Parathyroid adenoma (tissue), 2 donors: ENCODE measurements around the gene PABPN1L.

Experiments
- H2AFZ ChIP-seq: fragments of 300-600 bp; sonication (generic); one replicate; pipeline ENCODE4 v1.7.0; 2017; ENCODE audit warnings: antibody characterized with exemption, mild to moderate bottlenecking
- H3K27ac ChIP-seq: fragments of 300-600 bp; sonication (generic); one replicate; pipeline ENCODE4 v1.7.0; 2017
- H3K27me3 ChIP-seq: fragments of 300-600 bp; sonication (generic); one replicate; pipeline ENCODE4 v1.7.0; 2017; ENCODE audit warnings: low read length; ENCODE audit not compliant: control insufficient read depth, insufficient read depth
- H3K36me3 ChIP-seq: fragments of 300-600 bp; sonication (generic); one replicate; pipeline ENCODE4 v1.7.0; 2017; ENCODE audit warnings: low read length; ENCODE audit not compliant: control insufficient read depth, insufficient read depth
- H3K4me1 ChIP-seq: fragments of 300-600 bp; sonication (generic); one replicate; pipeline ENCODE4 v1.7.0; 2017; ENCODE audit warnings: control low read depth
- H3K4me2 ChIP-seq: fragments of 300-600 bp; sonication (generic); one replicate; pipeline ENCODE4 v1.7.0; 2017; ENCODE audit warnings: low read length
- H3K4me3 ChIP-seq: fragments of 300-600 bp; sonication (generic); one replicate; pipeline ENCODE4 v1.7.0; 2017; ENCODE audit warnings: low read depth, low read length
- H3K79me2 ChIP-seq: fragments of 300-600 bp; sonication (generic); one replicate; pipeline ENCODE4 v1.7.0; 2017; ENCODE audit warnings: control low read depth
- H3K9ac ChIP-seq: fragments of 300-600 bp; sonication (generic); one replicate; pipeline ENCODE4 v1.7.0; 2017; ENCODE audit warnings: mild to moderate bottlenecking
- H3K9me3 ChIP-seq: fragments of 300-600 bp; sonication (generic); one replicate; pipeline ENCODE4 v1.7.0; 2017; ENCODE audit warnings: low read length; ENCODE audit not compliant: control insufficient read depth
- CTCF ChIP-seq: fragments of 300-600 bp; sonication (generic); IDR thresholded peaks from one replicate; pipeline ENCODE4 v1.7.0; 2017; ENCODE audit warnings: antibody characterized with exemption, mild to moderate bottlenecking
- donor health status: primary hyperparathyroidism.

The PABPN1L gene

GRCh38 chr16:88875703-88876234 is 9.3 kb upstream of the PABPN1L start:
- Histone ChIP-seq H3K9ac (no peak overlapping the region), H3K79me2 (no peaks in the 10 kb centered on the region), H3K9me3 (no peaks in the 10 kb centered on the region), H3K27ac (no peak overlapping the region), H3K4me1 (no peaks in the 10 kb centered on the region), H3K27me3 (no peaks in the 10 kb centered on the region), H3K4me2 (no peak overlapping the region), H3K4me3 (no peak overlapping the region), H3K36me3 (no peaks in the 10 kb centered on the region), H2AFZ (no peak overlapping the region)
- no peak for TF ChIP-seq CTCF

DNA sequence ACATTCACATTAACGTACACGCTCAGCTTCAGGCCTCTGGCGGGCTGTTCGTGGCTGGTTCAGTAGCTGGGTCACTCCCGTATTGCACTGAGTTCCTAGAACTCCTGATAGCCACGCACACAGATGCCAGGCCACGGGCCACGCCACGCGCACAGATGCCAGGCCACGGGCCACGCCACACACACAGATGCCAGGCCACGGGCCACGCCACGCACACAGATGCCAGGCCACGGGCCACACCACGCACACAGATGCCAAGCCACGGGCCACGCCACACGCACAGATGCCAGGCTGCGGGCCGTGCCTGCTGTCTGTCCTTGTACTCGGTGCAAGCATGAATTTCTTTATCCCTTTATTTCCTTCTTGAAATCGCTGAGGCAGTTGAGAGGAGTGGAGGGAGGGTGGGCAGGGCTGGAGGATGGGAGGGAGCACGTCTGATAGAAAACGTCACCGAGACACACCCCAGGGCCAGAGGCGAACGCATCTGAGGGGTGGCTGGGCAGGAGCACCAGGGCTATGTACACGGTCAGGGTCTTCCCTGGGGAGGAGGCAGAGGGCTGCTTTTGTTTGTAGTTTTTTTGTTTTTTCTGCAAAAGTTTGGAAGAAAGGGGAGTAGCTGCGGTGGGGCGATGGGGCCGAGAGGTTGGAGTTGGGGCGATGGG is 8.6 kb upstream of the PABPN1L start:
- no peaks in the 10 kb centered on the region for H3K9me3 ChIP-seq

DNA sequence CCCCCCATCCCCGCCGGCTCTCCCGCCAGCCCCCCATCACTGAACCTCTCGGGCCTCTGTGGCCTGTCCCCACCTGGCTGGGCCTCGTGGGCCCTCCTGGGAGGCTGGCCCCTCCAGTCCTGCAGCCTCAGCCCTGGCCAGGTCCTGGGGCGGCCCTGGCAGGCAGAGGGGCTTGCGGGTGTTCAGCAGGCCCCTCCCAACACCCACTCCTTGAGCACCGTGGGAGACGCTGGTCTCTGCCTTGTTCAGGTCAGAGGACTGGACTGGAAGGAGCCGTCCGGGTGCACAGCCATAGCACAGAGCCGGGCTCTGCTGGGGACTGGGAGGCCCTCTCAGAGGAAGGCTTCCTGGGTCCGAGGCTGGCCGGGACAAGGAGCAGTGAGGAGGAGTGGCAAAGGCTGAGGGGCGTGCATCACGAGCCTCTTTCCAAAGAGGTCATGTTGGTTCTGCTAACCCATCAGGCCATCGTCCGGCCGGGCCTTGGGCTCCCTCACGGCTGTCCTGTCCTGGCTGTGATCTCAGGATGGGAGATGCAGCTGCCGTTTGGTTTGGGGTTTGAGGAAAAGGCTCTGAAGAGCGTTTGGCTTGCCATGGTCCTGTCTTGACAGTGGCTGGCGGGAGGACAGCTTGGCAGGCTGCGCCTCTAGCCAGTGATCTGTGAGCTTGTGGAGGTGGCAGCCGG is 6.3 kb upstream of the PABPN1L start:
- H2AFZ ChIP-seq = no peak overlapping the region
- H3K27ac ChIP-seq = no peak overlapping the region
- no peaks in the 10 kb centered on the region for H3K4me1 ChIP-seq
- no peak overlapping the region for H3K9ac ChIP-seq
- H3K4me3 ChIP-seq = no peak overlapping the region
- H3K9me3 ChIP-seq = no peaks in the 10 kb centered on the region
- no peaks in the 10 kb centered on the region for H3K79me2 ChIP-seq
- TF ChIP-seq CTCF = no peak
- H3K27me3 ChIP-seq = no peaks in the 10 kb centered on the region
- no peak overlapping the region for H3K4me2 ChIP-seq
- H3K36me3 ChIP-seq = no peaks in the 10 kb centered on the region

More for the DNA sequence above, 8.6 kb upstream of the PABPN1L start:
- Histone ChIP-seq H3K79me2 (no peaks in the 10 kb centered on the region), H3K4me3 (no peak overlapping the region), H3K36me3 (no peaks in the 10 kb centered on the region), H3K9ac (no peak overlapping the region), H3K4me1 (no peaks in the 10 kb centered on the region), H3K27me3 (no peaks in the 10 kb centered on the region), H2AFZ (no peak overlapping the region), H3K4me2 (no peak overlapping the region), H3K27ac (no peak overlapping the region)
- TF ChIP-seq CTCF = no peak

DNA sequence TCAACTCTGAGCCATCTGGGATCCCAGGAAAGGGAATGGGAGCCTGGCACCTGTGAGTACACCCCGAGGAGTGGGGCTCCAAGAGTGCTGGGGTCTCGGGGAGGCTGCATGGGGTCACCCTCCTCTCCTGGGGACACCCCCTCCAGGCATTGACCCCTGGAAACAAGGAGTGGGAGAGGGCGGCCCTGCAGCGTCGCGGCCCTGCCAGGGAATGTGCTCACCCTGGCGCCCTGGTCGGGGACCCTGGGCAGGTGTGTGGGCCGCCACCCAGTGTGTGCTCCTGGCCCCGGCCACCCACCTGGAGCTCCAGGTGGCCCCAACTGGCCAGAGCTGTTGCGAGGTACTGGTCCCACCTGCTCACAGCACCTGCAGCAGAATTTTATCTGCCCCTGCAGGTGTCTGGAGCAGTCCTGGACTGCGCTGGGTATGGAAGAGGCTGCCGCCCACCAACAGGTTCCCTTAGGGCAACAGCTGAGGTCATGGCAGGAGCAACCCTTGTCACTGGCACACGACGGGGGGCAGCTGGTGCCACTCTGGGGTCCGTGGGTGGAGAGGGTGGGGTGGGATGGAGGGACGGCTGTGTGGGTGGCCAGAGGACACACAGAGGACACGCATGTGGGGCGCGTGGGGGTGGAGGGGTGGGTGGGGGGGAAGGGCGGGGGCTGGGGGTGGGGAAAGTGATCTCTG is 5.4 kb upstream of the PABPN1L start:
- Histone ChIP-seq H3K27ac (no peak overlapping the region), H3K36me3 (no peaks in the 10 kb centered on the region), H3K4me3 (no peak overlapping the region), H3K79me2 (no peaks in the 10 kb centered on the region), H3K4me1 (no peaks in the 10 kb centered on the region), H3K9me3 (no peaks in the 10 kb centered on the region), H3K9ac (no peak overlapping the region), H2AFZ (no peak overlapping the region), H3K4me2 (no peak overlapping the region), H3K27me3 (no peaks in the 10 kb centered on the region)
- TF ChIP-seq CTCF = no peak
